ENCODE results near the gene TBC1D3K.
"Not testable (repeated sequence)": the region's sequence is repeated elsewhere in the genome, so short reads cannot be mapped to it uniquely, and the experiment has no call there.

TBC1D3K gene

DNA sequence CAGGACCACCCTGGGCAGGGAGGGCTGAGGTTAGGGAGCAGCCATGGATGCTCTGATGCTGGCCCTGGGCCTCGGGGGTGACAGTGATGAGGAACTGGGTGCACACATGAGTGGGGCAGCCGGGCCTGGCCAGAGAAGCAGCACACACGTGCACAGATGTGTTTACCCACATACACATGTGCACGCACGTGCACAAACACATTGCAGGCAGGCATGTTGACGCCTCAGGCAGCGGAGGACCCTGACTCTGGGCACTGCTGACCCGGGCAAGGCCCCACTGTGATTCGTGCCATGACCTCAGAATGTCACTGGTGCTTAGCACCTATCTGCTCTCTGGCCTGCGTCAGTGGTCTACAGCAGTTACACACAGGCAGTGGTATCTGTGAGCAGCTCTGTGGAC is at the start of gene TBC1D3K:
TSS of gene TBC1D3K (plus strand) at position 301 of the 400 bp plus-strand sequence. CDS start 1,585 bp downstream, outside the sequence.
- not testable (repeated sequence) for DNase-seq (ENCODE audit: low read depth in 2 of 2)

- no peak for DNase-seq (ENCODE audit: low read depth in 2 of 2)
These were observed 39.7 kb upstream of the TBC1D3K start for GRCh38 chr17:37884516-37884915.

DNA sequence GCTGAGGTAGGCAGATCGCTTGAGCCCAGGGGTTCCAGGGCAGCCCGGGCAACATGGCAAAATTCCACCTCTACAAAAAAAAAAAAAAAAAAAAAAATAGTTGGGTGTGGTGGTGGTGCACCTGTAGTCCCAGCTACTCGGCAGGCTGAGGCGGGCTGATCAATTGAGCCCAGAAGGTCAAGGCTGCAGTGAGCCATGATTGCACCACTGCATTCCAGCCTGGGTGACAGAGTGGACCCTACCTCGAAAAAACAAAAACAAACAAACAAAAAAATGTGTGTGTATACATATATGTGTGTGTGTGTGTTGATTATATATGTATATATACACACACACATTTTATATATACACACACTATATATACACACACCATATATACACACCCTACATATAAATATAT is 39.1 kb upstream of the TBC1D3K start:
- DNase-seq (ENCODE audit: low read depth in 2 of 2): no peak

GRCh38 chr17:37888881-37889280 is 35.3 kb upstream of the TBC1D3K start:
- DNase-seq (ENCODE audit: low read depth in 2 of 2): no peak

DNA sequence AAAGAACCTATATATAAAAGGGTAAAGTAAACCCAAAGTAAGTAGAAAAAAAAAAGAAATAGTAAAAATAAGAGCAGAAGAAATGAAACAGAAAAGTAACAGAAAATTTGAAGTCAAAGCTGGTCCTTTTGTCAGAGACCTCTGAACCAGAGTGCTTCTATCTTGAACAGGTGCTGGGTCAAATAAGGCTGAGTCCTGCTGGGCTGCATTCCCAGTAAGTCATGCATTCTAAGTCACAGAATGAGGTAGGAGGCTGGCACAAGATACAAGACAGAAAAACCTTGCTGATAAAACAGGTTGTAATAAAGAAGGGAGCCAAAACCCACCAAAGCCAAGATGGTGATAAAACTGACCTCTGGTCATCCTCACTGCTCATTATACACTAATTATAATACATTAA is 27.3 kb upstream of the TBC1D3K start:
- not testable (repeated sequence) for DNase-seq (ENCODE audit: low read depth in 2 of 2)

Measured in fibroblast of skin of left biceps (primary cell).